Measurements from ENCODE around the gene LMX1A.

LMX1A gene

DNA sequence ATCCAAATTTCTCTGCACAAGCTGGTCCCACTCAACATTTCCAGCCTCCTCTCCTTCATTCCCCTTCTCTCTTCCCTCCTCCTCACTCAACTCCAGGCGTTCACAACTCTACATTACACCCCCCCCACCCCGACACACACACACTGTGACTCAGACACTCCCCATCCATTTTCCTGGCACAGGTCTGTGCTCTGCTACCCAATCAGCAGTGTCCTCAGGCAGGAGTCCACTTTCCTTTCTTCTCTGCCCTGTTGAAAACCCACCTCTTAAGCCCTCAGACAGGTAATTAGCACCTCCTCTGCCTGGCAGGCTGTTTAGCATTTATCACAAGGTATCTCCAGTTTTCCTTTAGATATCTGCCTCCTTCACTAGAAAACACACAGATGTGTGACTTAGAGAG lies 8.8 kb upstream of the LMX1A start:
- DNase-seq: no peak

DNA sequence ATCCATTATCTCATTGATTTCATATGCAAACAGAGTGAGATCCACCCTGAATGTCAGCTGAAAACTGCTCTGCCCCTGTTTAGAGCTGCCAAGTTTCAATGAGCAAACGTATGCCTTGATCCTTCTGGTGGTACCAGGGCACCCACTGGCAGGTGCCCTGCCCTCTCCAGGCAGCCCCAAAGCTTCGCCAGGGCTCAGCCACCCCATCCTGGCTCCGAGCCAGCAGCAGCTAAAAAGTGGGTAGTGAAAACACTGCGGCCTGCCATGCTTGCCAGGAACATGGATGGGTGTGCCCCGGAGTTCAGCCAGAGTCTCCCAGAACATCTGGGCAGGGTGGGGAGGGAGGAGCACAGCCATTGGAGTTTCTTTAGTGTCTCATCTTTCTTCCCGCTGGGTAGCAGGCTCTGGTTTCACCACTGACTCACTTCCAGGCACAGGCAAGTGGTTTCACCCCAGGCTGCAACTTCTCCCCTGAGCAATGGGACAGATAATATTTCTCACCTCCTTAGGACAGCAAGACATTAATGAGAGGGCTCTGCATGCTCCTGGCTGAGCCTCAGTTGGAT lies 8.1 kb upstream of the LMX1A start:
- no peak for DNase-seq

GRCh38 chr1:165356876-165357275 lies 361 bp upstream of the LMX1A start:
- DNase-seq: no peak

DNA sequence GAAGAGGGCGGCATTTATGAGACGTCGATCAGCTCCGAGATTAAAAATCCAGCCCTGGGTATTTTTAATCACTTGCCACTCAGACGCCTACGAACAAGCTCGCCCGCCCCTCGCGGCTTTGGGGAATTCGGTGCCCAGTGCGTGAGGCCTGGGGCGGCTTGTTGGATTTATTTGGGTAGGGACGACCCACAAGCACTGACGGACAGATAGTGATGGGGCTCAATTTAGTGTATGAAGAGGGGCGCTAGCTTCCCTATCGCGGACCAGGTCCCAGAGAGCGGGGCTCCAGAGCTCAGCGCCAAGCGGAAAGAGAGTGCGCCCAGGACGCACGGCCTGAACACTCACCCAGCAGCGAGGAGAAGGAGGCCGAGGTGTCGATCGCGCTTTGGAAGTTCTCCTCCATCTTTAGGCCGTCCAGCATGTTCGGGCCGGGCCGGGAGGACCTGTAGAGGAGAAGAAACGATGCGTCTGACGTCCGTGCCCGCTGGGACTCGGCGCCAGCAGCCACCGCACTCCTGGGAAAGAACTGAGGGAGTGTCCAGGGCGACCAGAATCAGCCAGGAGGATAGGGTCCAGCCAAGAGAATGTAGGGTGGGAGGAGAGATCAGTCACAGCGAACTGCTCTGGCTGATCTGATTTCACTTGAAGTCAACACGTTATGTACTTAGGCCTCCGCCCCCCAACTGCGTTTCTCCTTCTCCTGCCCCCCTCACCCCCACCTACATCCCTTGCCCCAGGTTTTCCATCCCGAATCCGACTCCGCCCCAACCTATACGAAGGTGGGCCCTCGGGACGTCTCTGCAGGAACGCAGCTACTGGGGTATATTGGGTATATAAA lies 1.2 kb downstream of the LMX1A start:
- DNase-seq: no peak

DNA sequence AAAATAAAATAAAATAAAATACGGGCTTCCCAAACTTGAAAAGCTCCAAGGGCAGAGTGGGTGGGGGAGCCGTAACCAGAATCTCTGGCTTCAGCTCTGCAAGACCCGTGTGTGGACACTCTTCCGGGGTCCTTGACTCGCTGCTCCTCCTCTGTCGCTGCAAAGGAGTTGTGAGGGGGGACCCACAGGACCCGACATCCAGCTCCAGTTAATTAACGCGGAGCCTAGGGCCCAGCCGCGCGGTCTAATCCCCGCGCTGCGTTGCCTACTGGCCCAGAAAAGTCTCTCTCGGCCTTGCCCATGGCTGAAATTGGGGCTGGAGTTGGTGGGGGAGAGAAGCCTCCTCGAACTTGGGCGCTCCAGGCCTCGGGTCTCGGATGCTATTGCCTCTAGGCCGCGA lies 1.8 kb downstream of the LMX1A start:
- DNase-seq: no peak

DNA sequence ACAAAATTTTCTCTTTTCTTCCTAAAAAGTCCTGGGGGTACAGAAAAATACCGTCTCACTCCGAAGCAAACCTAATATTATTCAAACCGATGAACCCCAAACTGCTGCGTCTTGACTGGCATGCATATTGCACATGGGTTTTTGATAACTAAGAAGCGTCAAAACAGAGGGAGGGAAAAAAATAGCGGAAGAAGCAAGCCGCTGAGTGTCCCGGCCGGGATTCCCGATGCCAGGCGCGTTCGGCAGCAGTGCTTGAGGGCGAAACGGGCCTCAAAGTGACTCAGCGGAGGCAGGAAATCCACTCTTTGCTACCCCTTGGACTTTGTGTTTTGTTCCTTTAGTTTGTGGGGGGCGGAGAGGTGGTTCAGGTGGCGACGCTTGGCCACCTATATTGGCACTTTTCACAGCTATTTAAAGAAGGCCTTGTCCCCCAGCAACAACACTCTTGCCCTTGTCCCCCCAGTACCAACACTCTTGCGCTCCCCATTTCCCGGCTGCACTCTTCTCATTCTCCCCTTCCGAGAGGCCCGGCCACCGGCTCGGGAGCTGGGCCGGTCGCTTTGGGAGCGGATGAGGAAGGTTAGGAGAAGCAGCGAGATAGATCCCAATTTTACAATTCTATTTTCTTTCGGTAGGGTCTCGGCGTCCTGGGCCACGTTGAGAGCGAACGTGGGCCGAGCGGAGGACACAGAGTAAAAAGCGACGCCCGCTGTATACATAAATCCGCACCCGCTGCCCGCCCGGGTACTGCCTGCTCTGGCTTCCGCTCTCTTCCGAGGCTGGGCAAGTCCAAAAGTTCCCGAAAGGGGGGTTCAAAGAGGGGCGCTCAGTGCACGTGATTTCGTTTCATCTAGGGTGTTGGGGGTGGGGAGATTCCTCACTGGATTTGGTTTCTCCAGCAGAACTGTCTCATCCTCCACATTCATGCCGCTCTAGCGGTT lies 2.5 kb downstream of the LMX1A start:
- DNase-seq: no peak

DNA sequence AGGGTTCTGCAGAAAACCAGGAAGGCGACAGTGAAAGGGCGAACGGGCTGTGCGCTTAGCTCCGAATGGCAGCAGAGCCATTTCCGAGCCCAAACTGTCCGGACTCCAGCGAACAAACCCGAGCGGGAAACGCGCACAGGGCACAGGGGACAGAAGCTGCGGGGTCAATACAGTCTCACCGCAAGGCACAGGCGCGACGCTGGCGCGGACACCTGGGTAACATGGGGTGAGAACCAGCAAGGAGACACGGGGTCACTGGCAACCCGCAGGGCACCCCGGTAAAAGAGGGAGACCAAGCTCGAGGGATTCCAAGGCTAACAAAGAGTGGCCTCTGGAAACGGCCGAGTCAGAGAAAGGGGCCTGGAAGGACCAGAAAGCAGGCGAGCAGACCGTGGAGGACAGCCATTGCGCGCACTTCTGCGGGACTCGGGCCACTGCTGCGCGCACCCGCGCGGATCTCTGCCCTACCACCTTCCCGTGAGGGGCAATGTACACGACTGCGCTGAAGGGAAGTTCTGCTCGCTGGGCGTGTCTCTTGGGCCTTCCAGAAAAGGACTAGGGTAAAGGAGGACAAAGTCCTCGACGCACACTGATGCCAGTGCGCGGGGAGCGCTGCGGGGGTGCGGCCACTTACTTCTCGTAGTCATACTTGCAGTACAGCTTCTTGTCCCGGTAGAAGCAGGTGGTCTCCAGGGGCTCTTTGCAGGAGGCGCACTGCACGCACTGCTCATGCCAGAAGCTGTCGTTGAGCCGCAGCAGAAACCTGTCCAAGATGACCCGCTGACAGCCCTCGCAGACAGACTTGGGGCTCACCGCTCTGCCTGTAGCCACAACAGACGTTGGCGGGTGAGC lies 3.8 kb downstream of the LMX1A start:
- no peak for DNase-seq

DNA sequence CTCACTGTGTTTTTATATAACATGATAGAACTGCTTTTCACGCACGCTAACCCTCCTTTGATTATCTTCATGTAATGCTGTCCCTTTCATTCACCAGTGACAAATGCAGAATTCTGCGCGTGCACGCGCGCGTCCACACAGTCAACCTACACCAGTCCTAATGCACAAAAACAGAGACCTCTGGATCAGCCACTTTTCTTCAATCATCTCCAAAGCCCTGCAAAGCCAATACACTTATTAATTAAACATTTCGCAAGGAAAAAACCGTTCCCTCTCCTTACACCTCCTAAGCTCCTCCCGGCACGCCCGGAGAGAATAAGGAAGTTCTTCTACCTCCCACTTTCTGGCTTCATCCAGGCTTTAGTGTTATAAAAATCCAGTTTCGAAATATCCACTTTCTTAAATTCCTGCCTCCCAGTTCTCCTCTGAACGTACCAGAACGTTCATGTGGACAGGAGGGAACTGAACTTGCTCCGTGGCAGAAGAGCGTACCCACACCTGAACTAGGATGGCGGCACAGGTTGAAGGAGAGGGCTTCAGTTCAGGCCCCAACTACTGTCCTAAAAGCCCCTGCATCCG lies 4.6 kb downstream of the LMX1A start:
- no peak for DNase-seq

GRCh38 chr1:165350840-165351239 lies 5.7 kb downstream of the LMX1A start:
- no peak for DNase-seq

DNA sequence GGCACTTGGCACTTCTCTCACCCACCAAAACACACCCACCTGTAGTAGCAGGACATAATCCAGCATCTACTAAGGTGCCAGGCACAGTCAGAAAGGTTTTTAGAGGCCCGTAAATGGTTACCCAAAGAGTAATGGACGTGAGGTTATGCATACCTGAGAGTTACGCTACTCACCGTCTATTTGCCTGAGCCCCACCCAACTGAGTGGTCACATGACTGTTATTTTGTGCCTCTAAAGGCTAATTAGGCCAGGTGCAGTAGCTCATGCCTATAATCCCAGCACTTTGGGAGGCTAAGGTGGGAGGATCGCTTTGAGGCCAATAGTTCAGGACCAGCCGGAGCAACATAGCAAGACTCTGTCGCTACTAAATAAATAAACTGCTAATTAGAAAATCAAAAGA lies 11.0 kb downstream of the LMX1A start:
- DNase-seq: no peak

DNA sequence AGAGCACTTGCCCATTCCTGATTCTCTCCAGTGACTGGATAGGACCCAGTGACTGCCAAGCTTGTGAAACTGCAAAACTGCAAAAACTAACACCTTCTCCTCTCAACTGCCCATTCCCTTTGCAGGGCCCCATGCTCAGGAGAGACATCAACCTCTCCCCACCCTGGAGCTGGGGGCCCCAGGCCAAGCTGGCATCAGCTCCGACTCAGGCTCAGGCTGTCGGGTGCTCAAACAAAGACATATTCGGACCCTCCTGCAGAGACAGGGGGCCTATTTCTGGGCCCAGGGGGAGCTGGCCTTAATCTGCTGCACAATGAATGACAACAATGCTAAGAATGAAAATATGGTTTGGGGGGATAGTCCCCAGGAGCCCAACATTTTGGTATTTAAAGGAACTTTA lies 11.8 kb downstream of the LMX1A start:
- DNase-seq: no peak

DNA sequence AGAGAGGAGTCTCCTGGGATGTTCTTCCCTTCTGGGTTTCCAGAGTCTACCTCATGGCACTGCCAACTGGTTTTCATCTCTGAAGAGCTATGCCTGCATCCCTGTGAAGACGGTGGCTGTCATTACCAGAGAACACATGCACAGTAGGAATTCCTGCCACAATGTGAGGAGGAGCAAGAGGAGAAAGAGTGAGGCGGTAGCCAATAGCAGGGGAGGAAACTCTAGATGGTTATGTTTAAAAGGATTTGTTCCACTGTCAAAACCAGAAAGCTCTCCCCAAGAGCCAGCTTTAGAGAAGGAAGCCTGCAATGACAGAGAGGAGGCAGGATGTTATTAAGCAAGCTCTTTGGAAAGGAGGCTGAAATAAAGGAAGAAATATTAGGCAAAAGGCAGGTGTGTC lies 12.3 kb downstream of the LMX1A start:
- DNase-seq: no peak

DNA sequence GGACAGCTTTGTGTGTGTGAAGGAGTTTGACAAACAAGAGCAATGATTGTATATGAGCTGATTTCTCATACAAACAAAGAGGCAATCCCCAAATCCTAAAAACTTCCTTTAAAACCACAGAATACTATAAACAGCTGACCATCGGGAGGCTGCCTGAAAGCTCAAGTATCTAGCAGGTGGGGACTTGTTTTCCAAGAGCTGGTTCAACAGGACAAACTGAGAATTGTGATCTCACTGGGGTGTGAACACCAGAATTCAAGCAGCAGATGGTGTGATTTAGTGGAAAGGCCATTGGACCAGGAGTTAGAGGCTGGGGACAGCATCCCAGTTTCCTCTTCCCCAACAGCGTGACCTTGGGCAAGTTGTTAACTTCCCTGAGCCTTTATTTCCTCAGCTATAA lies 13.9 kb downstream of the LMX1A start:
- no peak for DNase-seq

DNA sequence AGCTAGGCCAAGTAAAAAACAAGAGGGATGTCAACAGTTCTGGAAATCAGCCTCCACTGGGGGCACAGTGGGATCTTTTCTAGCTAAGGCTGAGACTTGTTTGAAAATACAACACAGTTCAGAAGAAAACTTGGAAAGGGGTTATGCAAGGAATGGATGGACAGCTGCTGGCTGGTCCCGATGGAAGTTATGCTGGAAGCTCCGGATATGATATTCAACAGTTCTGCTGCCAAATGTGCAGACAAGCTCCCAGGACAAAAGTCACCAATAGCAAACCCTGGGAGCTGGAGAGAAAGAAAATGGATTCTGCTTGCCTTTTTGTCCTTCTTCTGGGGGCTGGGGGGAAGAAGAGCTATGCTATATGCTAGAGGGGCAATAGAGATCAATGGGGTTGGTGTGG lies 14.3 kb downstream of the LMX1A start:
- no peak for DNase-seq

GRCh38 chr1:165339164-165339563 lies 17.4 kb downstream of the LMX1A start:
- no peak for DNase-seq

- DNase-seq: no peak
These were observed 26.0 kb downstream of the LMX1A start for GRCh38 chr1:165330483-165330882.

GRCh38 chr1:165329104-165329503 lies 27.4 kb downstream of the LMX1A start:
- DNase-seq: no peak

DNA sequence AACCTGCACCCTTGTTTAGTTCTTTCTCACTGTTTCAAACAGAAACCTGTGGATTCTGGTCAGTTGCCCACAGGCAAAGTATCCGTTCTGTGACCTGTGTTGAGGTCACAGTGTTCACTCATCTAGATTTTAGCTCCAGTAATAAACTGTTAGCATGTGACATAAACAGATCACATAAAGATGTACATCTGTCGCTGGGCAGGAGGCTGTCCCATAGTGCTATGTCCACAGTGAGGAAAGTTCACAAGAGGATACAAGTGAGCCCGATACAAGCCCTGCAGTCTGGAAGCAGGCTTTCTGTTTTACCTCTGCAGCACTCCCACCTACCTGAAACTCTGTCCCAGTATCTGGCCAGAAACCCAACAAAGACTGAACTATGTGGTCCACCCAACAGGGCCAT lies 28.4 kb downstream of the LMX1A start:
- DNase-seq: no peak

- no peak for DNase-seq
These were observed 29.0 kb downstream of the LMX1A start for GRCh38 chr1:165327538-165327937.

GRCh38 chr1:165325460-165326203 lies 30.9 kb downstream of the LMX1A start:
- DNase-seq: no peak

DNA sequence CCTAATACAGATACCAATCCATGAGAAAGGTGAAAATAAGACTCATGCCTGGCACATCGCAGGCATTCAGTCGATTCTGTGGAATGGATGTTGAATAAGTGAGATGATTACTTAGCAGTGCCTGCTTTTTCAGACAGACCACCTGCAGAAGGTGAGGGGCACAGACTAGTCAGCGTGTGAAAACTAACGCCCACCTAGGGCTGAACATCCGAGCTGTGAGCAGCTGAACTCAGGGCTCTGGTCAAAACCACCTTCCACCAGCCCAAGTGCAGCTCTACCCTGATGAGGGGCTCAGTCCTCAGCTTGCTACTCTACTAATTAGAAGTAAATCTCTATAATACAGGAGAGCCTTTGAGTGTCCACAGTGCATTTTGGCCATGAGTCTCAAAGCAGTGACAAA lies 32.5 kb downstream of the LMX1A start:
- no peak for DNase-seq

DNA sequence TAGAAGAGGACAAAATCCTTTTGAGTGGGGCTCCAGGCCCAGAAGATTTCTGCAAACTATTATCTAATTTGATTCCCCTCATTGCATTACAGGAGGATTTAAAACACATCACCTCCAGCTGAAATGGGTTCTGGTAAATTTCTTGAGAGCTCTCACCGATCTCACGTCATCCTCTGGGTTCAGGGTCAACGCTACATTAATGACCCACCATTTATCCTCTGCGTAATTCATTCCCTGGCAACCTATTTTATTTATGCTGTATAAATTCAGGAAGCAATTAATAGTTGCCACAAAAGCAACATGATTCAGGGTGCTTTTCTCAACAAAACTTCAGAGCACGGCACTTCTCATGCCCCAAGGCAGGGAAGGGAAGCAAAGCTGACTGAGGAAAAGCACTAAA lies 38.9 kb downstream of the LMX1A start:
- DNase-seq: no peak
